Panc1 (cell line): Measurements from ENCODE around the gene F2. TPM values are rescaled to one million over a fixed set of nuclear protein-coding genes. Genes with fewer than 3 reads are reported as not detected.

ENCODE experiments used
- ATAC-seq: fragments of 200-7000 bp; cut with Tn5 transposase; 2 replicates; pipeline ENCODE4 v1.9.1; 2020; ENCODE audit warnings: mild to moderate bottlenecking, moderate library complexity
- BruUV-seq: library from RNA; stranded (reverse); fragments of 400-500 nt; replicated peaks from 2 replicates; lab custom pipeline; 2021; lab: Mats Ljungman, UMichigan
- CTCF ChIA-PET: fragments of 300-600 bp; sonication (Branson Sonifier 250); formaldehyde crosslinking; loops from one replicate; lab custom pipeline; 2022; ENCODE audit warnings: antibody characterized with exemption; lab: Charles Lee
- POLR2A ChIA-PET: fragments of 300-600 bp; sonication (Branson Sonifier 250); formaldehyde crosslinking; loops from one replicate; lab custom pipeline; 2022; ENCODE audit warnings: antibody characterized with exemption; lab: Charles Lee
- DNase-seq: peaks from one replicate; pipeline ENCODE4 v3.0.0-alpha.2; 2010; ENCODE audit warnings: low read depth, low spot score
- H3K27ac ChIP-seq: 2 replicates; pipeline ENCODE4 v1.5.1; 2011; ENCODE audit warnings: mild to moderate bottlenecking, low read length, inconsistent platforms
- H3K27me3 ChIP-seq: fragments of 200-500 bp; sonication (Bioruptor generic); 2 replicates; pipeline ENCODE4 v1.6.0; 2014; ENCODE audit warnings: low read length, inconsistent platforms; ENCODE audit not compliant: control insufficient read depth, insufficient read depth
- H3K36me3 ChIP-seq: fragments of 200-500 bp; sonication (Bioruptor generic); 2 replicates; pipeline ENCODE4 v1.5.1; 2014; ENCODE audit warnings: inconsistent platforms, mild to moderate bottlenecking, low read length, moderate library complexity; ENCODE audit not compliant: control insufficient read depth, insufficient read depth
- H3K4me1 ChIP-seq: 2 replicates; pipeline ENCODE4 v1.5.1; 2011; ENCODE audit warnings: inconsistent platforms, mild to moderate bottlenecking, low read length, moderate library complexity; ENCODE audit not compliant: control insufficient read depth, insufficient read depth
- H3K4me3 ChIP-seq, 2 experiments: 2 replicates each; pipeline ENCODE4 v1.5.1; 2011 to 2012; ENCODE audit warnings: low read depth in 2 of 2, low read length in 2 of 2, mild to moderate bottlenecking in 2 of 2, inconsistent platforms in 1 of 2, moderate library complexity in 1 of 2
- H3K9me3 ChIP-seq: fragments of 200-500 bp; sonication (Bioruptor generic); 2 replicates; pipeline ENCODE4 v1.5.1; 2014; ENCODE audit warnings: low read depth, mild to moderate bottlenecking, inconsistent platforms, low read length, moderate library complexity; ENCODE audit not compliant: control insufficient read depth, insufficient read depth
- CTCF ChIP-seq: fragments of 450-650 bp; IDR thresholded peaks from 2 replicates; pipeline ENCODE4 v1.5.1; 2017; ENCODE audit warnings: mild to moderate bottlenecking
- POLR2AphosphoS5 ChIP-seq: IDR thresholded peaks from 2 replicates; pipeline ENCODE4 v1.6.1; 2012; ENCODE audit warnings: mild to moderate bottlenecking, low read depth, low read length, moderate library complexity
- REST ChIP-seq, 2 experiments: IDR thresholded peaks; 2 replicates each; pipeline ENCODE4 v1.6.1; 2011 to 2012; ENCODE audit warnings: low read depth in 2 of 2, control low read depth in 1 of 2, low read length in 1 of 2, mild to moderate bottlenecking in 1 of 2, moderate library complexity in 1 of 2; ENCODE audit not compliant: insufficient read depth in 1 of 2
- SIN3A ChIP-seq: IDR thresholded peaks from 2 replicates; pipeline ENCODE4 v1.6.1; 2012; ENCODE audit warnings: low read depth, mild to moderate bottlenecking, low read length, moderate library complexity, borderline replicate concordance; ENCODE audit not compliant: insufficient read depth
- TCF7L2 ChIP-seq: IDR thresholded peaks from 2 replicates; pipeline ENCODE4 v1.6.1; 2011; ENCODE audit warnings: mild to moderate bottlenecking, low read depth, low read length, inconsistent platforms
- in situ Hi-C: cut with HindIII; loops from 2 replicates; pipeline ENCODE4 v1.10.0; 2016; ENCODE audit warnings: low sequenced_read_pairs, low pct_unique_long_range_greater_than_20kb
- intact Hi-C: fragments of 100-400 bp; cut with micrococcal nuclease; formaldehyde crosslinking; loops from one replicate; pipeline ENCODE4 v1.10.0; 2022; ENCODE audit not compliant: unreplicated experiment
- total RNA-seq: library from RNA; stranded (reverse); gene quantifications from one replicate; pipeline ENCODE4 v1.2.1, GENCODE V29; 2021; ENCODE audit not compliant: unreplicated experiment

Gene F2
- total RNA-seq, 1 experiment from 2014 or later, result 0.64 TPM

GRCh38 chr11:46686886-46687795, 31.9 kb upstream of the F2 start:
- intact Hi-C loops (no loop called here), in situ Hi-C loops (no loop called here)
- ATAC-seq (no peak), DNase-seq (no peak)
- no peak overlapping the region for H3K27ac ChIP-seq
- BruUV-seq, result no TSS peak
- ChIA-PET CTCF (no interaction called here), POLR2A (no interaction called here)
- peaks cover 9% of the 10 kb centered on the region; the same call in 1 of the 2 replicates for H3K4me1 ChIP-seq
- TF ChIP-seq TCF7L2 (no peak), REST (IDR thresholded peaks at IDR 0.05; ENCODE audit: insufficient read depth in 1 of 2, low read depth in 2 of 2, low read length in 1 of 2) (no peak), SIN3A (no peak), CTCF (no peak), POLR2AphosphoS5 (no peak)
- no peaks in the 10 kb centered on the region for H3K9me3 ChIP-seq
- H3K4me3 ChIP-seq, result no peak overlapping the region
- no peaks in the 10 kb centered on the region; the same call in 1 of the 2 replicates for H3K36me3 ChIP-seq
- no peaks in the 10 kb centered on the region for H3K27me3 ChIP-seq

GRCh38 chr11:46690702-46691101, 28.3 kb upstream of the F2 start:
- H3K4me1 ChIP-seq, result no peaks in the 10 kb centered on the region
- no peaks in the 10 kb centered on the region for H3K36me3 ChIP-seq
- no TSS peak for BruUV-seq
- no peak for ATAC-seq
- DNase-seq, result no peak
- in situ Hi-C loops (no loop called here), intact Hi-C loops (no loop called here)
- CTCF ChIA-PET, result no interaction called here
- POLR2A ChIA-PET, result interaction anchor here (0.7 kb wide), 1 partner anchor 71 kb away, joined by 3 read pairs; no protein-coding TSS in a partner anchor
- H3K4me3 ChIP-seq, result no peak overlapping the region
- H3K27me3 ChIP-seq, result no peaks in the 10 kb centered on the region
- no peaks in the 10 kb centered on the region for H3K9me3 ChIP-seq
- TF ChIP-seq CTCF (no peak), REST (IDR thresholded peaks at IDR 0.05; ENCODE audit: insufficient read depth in 1 of 2, low read depth in 2 of 2, low read length in 1 of 2) (no peak), POLR2AphosphoS5 (no peak), SIN3A (no peak), TCF7L2 (no peak)
- no peak overlapping the region for H3K27ac ChIP-seq
